ENCODE results near the gene LAMA2.

Gene LAMA2

GRCh38 chr6:129307845-129308244 lies 424.9 kb downstream of the LAMA2 start:
- Histone ChIP-seq H3K9me3 (ENCODE audit: low read length) (no peaks in the 10 kb centered on the region), H3K36me3 (ENCODE audit: insufficient read depth, low read length) (no peaks in the 10 kb centered on the region), H3K27ac (ENCODE audit: low read depth, low read length) (no peak overlapping the region)

GRCh38 chr6:129309154-129309553 lies 426.2 kb downstream of the LAMA2 start:
- Histone ChIP-seq H3K9me3 (ENCODE audit: low read length) (no peaks in the 10 kb centered on the region), H3K9ac (ENCODE audit: low read length) (no peak overlapping the region), H3K4me1 (ENCODE audit: insufficient read depth, low read length) (no peaks in the 10 kb centered on the region), H3K27me3 (ENCODE audit: control insufficient read depth in 1 of 2, insufficient read depth in 2 of 2, low read length in 2 of 2) (no peaks in the 10 kb centered on the region), H3K27ac (ENCODE audit: low read depth, low read length) (no peak overlapping the region), H3K36me3 (ENCODE audit: insufficient read depth, low read length) (no peaks in the 10 kb centered on the region), H3K4me3 (ENCODE audit: low read depth in 1 of 2, low read length in 2 of 2) (no peak overlapping the region)

More at GRCh38 chr6:129307845-129308244, 424.9 kb downstream of the LAMA2 start:
- H3K9ac ChIP-seq (ENCODE audit: low read length), result no peak overlapping the region
- no peak overlapping the region for H3K4me3 ChIP-seq (ENCODE audit: low read depth in 1 of 2, low read length in 2 of 2)
- H3K27me3 ChIP-seq (ENCODE audit: control insufficient read depth in 1 of 2, insufficient read depth in 2 of 2, low read length in 2 of 2), result no peaks in the 10 kb centered on the region
- H3K4me1 ChIP-seq (ENCODE audit: insufficient read depth, low read length), result no peaks in the 10 kb centered on the region

- Histone ChIP-seq H3K27me3 (ENCODE audit: control insufficient read depth in 1 of 2, insufficient read depth in 2 of 2, low read length in 2 of 2) (no peaks in the 10 kb centered on the region), H3K4me1 (ENCODE audit: insufficient read depth, low read length) (no peaks in the 10 kb centered on the region), H3K36me3 (ENCODE audit: insufficient read depth, low read length) (no peaks in the 10 kb centered on the region), H3K4me3 (ENCODE audit: low read depth in 1 of 2, low read length in 2 of 2) (no peak overlapping the region), H3K27ac (ENCODE audit: low read depth, low read length) (no peak overlapping the region), H3K9me3 (ENCODE audit: low read length) (no peaks in the 10 kb centered on the region), H3K9ac (ENCODE audit: low read length) (no peak overlapping the region)
Observed at GRCh38 chr6:129312880-129313279, 429.9 kb downstream of the LAMA2 start.

GRCh38 chr6:129314575-129314974 lies 431.6 kb downstream of the LAMA2 start:
- H3K9ac ChIP-seq (ENCODE audit: low read length), result no peak overlapping the region
- no peaks in the 10 kb centered on the region for H3K9me3 ChIP-seq (ENCODE audit: low read length)
- no peaks in the 10 kb centered on the region for H3K36me3 ChIP-seq (ENCODE audit: insufficient read depth, low read length)
- H3K27ac ChIP-seq (ENCODE audit: low read depth, low read length), result no peak overlapping the region
- no peaks in the 10 kb centered on the region for H3K27me3 ChIP-seq (ENCODE audit: control insufficient read depth in 1 of 2, insufficient read depth in 2 of 2, low read length in 2 of 2)
- H3K4me3 ChIP-seq (ENCODE audit: low read depth in 1 of 2, low read length in 2 of 2), result no peak overlapping the region
- no peaks in the 10 kb centered on the region for H3K4me1 ChIP-seq (ENCODE audit: insufficient read depth, low read length)

- Histone ChIP-seq H3K9ac (ENCODE audit: low read length) (no peak overlapping the region), H3K36me3 (ENCODE audit: insufficient read depth, low read length) (no peaks in the 10 kb centered on the region), H3K4me3 (ENCODE audit: low read depth in 1 of 2, low read length in 2 of 2) (no peak overlapping the region), H3K27me3 (ENCODE audit: control insufficient read depth in 1 of 2, insufficient read depth in 2 of 2, low read length in 2 of 2) (no peaks in the 10 kb centered on the region), H3K9me3 (ENCODE audit: low read length) (no peaks in the 10 kb centered on the region), H3K27ac (ENCODE audit: low read depth, low read length) (no peak overlapping the region), H3K4me1 (ENCODE audit: insufficient read depth, low read length) (no peaks in the 10 kb centered on the region)
Observed at GRCh38 chr6:129317931-129318820, 435.2 kb downstream of the LAMA2 start.

GRCh38 chr6:129320892-129321291 lies 438.0 kb downstream of the LAMA2 start:
- H3K9ac ChIP-seq (ENCODE audit: low read length), result no peak overlapping the region
- H3K27me3 ChIP-seq (ENCODE audit: control insufficient read depth in 1 of 2, insufficient read depth in 2 of 2, low read length in 2 of 2), result no peaks in the 10 kb centered on the region
- H3K4me1 ChIP-seq (ENCODE audit: insufficient read depth, low read length), result no peaks in the 10 kb centered on the region
- H3K27ac ChIP-seq (ENCODE audit: low read depth, low read length), result no peak overlapping the region
- no peaks in the 10 kb centered on the region for H3K36me3 ChIP-seq (ENCODE audit: insufficient read depth, low read length)
- no peaks in the 10 kb centered on the region for H3K9me3 ChIP-seq (ENCODE audit: low read length)
- no peak overlapping the region for H3K4me3 ChIP-seq (ENCODE audit: low read depth in 1 of 2, low read length in 2 of 2)

- H3K9me3 ChIP-seq (ENCODE audit: low read length), result no peaks in the 10 kb centered on the region
- no peaks in the 10 kb centered on the region for H3K4me1 ChIP-seq (ENCODE audit: insufficient read depth, low read length)
- H3K27ac ChIP-seq (ENCODE audit: low read depth, low read length), result no peak overlapping the region
- no peak overlapping the region for H3K9ac ChIP-seq (ENCODE audit: low read length)
- no peak overlapping the region for H3K4me3 ChIP-seq (ENCODE audit: low read depth in 1 of 2, low read length in 2 of 2)
- H3K36me3 ChIP-seq (ENCODE audit: insufficient read depth, low read length), result no peaks in the 10 kb centered on the region
- no peaks in the 10 kb centered on the region for H3K27me3 ChIP-seq (ENCODE audit: control insufficient read depth in 1 of 2, insufficient read depth in 2 of 2, low read length in 2 of 2)
Observed at GRCh38 chr6:129321303-129321702, 438.4 kb downstream of the LAMA2 start.

- no peaks in the 10 kb centered on the region for H3K4me1 ChIP-seq (ENCODE audit: insufficient read depth, low read length)
- H3K27me3 ChIP-seq (ENCODE audit: control insufficient read depth in 1 of 2, insufficient read depth in 2 of 2, low read length in 2 of 2), result no peaks in the 10 kb centered on the region
- no peak overlapping the region for H3K4me3 ChIP-seq (ENCODE audit: low read depth in 1 of 2, low read length in 2 of 2)
- H3K36me3 ChIP-seq (ENCODE audit: insufficient read depth, low read length), result no peaks in the 10 kb centered on the region
- H3K27ac ChIP-seq (ENCODE audit: low read depth, low read length), result no peak overlapping the region
- H3K9ac ChIP-seq (ENCODE audit: low read length), result no peak overlapping the region
- no peaks in the 10 kb centered on the region for H3K9me3 ChIP-seq (ENCODE audit: low read length)
Observed at GRCh38 chr6:129324345-129324744, 441.4 kb downstream of the LAMA2 start.

GRCh38 chr6:129329678-129330077 lies 446.7 kb downstream of the LAMA2 start:
- Histone ChIP-seq H3K27ac (ENCODE audit: low read depth, low read length) (no peak overlapping the region), H3K4me1 (ENCODE audit: insufficient read depth, low read length) (no peaks in the 10 kb centered on the region), H3K4me3 (ENCODE audit: low read depth in 1 of 2, low read length in 2 of 2) (no peak overlapping the region), H3K9me3 (ENCODE audit: low read length) (no peaks in the 10 kb centered on the region), H3K9ac (ENCODE audit: low read length) (no peak overlapping the region), H3K36me3 (ENCODE audit: insufficient read depth, low read length) (no peaks in the 10 kb centered on the region), H3K27me3 (ENCODE audit: control insufficient read depth in 1 of 2, insufficient read depth in 2 of 2, low read length in 2 of 2) (no peaks in the 10 kb centered on the region)

GRCh38 chr6:129331450-129332138 lies 448.7 kb downstream of the LAMA2 start:
- H3K9ac ChIP-seq (ENCODE audit: low read length), result no peak overlapping the region
- no peaks in the 10 kb centered on the region for H3K4me1 ChIP-seq (ENCODE audit: insufficient read depth, low read length)
- no peaks in the 10 kb centered on the region for H3K9me3 ChIP-seq (ENCODE audit: low read length)
- no peak overlapping the region for H3K27ac ChIP-seq (ENCODE audit: low read depth, low read length)
- no peak overlapping the region for H3K4me3 ChIP-seq (ENCODE audit: low read depth in 1 of 2, low read length in 2 of 2)
- H3K36me3 ChIP-seq (ENCODE audit: insufficient read depth, low read length), result no peaks in the 10 kb centered on the region
- H3K27me3 ChIP-seq (ENCODE audit: control insufficient read depth in 1 of 2, insufficient read depth in 2 of 2, low read length in 2 of 2), result no peaks in the 10 kb centered on the region

GRCh38 chr6:129335792-129336191 lies 452.9 kb downstream of the LAMA2 start:
- H3K4me3 ChIP-seq (ENCODE audit: low read depth in 1 of 2, low read length in 2 of 2), result no peak overlapping the region
- H3K27me3 ChIP-seq (ENCODE audit: control insufficient read depth in 1 of 2, insufficient read depth in 2 of 2, low read length in 2 of 2), result no peaks in the 10 kb centered on the region
- no peak overlapping the region for H3K9ac ChIP-seq (ENCODE audit: low read length)
- no peaks in the 10 kb centered on the region for H3K4me1 ChIP-seq (ENCODE audit: insufficient read depth, low read length)
- no peaks in the 10 kb centered on the region for H3K9me3 ChIP-seq (ENCODE audit: low read length)
- no peaks in the 10 kb centered on the region for H3K36me3 ChIP-seq (ENCODE audit: insufficient read depth, low read length)
- no peak overlapping the region for H3K27ac ChIP-seq (ENCODE audit: low read depth, low read length)

All from muscle layer of colon (tissue), 2 donors.